Bronchial epithelial cell (primary cell): Measurements from ENCODE around the gene SPAAR. TPM values are rescaled to one million over a fixed set of nuclear protein-coding genes. Genes with fewer than 3 reads are reported as not detected.

Experiments
- DNase-seq: peaks from one replicate; pipeline ENCODE4 v3.0.0-alpha.2; 2010; ENCODE audit warnings: low read depth
- FAIRE-seq: peaks from 2 replicates; lab custom pipeline; 2011; peaks lifted over from hg19 to GRCh38; lab: Jason Lieb, UNC
- H3K27me3 ChIP-seq: 2 replicates; pipeline ENCODE4 v1.5.1; 2011; ENCODE audit warnings: low read length; ENCODE audit not compliant: control insufficient read depth, insufficient read depth
- H3K36me3 ChIP-seq: 2 replicates; pipeline ENCODE4 v1.5.1; 2011; ENCODE audit warnings: low read length; ENCODE audit not compliant: control insufficient read depth, insufficient read depth
- H3K4me3 ChIP-seq: 2 replicates; pipeline ENCODE4 v1.5.1; 2011; ENCODE audit warnings: mild to moderate bottlenecking, low read depth, low read length, control low read depth
- total RNA-seq: library from RNA; depleted of rRNA; stranded (reverse); fragments of >200 nt; gene quantifications from 2 replicates; pipeline ENCODE4 v1.2.1, GENCODE V29; 2014
- TF ChIP-seq, protein P1 (sequence below): IDR thresholded peaks from 2 replicates; pipeline ENCODE4 v1.5.1; 2011; ENCODE audit warnings: mild to moderate bottlenecking, moderate library complexity, low read length, control low read depth, inconsistent platforms; ENCODE audit not compliant: insufficient read depth, severe bottlenecking

The SPAAR gene
- total RNA-seq, 1 donor from 2014 or later, result not detected

- FAIRE-seq, result no peak
- TF ChIP-seq, protein P1, sequence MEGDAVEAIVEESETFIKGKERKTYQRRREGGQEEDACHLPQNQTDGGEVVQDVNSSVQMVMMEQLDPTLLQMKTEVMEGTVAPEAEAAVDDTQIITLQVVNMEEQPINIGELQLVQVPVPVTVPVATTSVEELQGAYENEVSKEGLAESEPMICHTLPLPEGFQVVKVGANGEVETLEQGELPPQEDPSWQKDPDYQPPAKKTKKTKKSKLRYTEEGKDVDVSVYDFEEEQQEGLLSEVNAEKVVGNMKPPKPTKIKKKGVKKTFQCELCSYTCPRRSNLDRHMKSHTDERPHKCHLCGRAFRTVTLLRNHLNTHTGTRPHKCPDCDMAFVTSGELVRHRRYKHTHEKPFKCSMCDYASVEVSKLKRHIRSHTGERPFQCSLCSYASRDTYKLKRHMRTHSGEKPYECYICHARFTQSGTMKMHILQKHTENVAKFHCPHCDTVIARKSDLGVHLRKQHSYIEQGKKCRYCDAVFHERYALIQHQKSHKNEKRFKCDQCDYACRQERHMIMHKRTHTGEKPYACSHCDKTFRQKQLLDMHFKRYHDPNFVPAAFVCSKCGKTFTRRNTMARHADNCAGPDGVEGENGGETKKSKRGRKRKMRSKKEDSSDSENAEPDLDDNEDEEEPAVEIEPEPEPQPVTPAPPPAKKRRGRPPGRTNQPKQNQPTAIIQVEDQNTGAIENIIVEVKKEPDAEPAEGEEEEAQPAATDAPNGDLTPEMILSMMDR, result no peak
- no peaks in the 10 kb centered on the region for H3K36me3 ChIP-seq
Observed at GRCh38 chr9:35952526-35953191, 43.4 kb downstream of the SPAAR start.

DNA sequence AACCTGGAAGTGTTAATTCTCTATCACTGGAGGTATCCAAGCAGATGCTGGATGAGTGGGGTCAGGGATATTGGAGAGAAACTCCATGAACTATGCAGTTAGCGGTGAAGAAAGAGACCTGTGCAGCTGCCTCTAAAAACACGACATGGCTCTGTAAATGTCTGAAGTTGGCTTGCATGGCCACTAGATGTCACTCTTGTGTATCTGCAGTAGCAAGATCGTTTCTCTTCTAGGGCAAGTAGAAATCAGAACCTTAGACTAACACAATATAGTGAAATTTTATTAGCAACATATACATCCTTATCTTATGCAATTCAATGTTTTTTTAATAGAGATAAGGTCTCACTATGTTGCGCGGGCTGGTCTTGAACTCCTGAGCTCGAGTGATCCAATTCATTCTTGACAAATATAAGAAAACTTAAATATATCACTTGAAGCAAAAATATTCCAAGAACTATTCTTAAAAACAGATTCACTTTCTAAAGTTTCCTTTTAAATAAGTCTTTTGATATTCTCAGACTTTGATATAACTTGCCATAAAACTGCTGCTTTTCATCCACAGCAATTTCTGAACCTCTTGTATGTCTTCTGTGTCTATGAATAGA lies 45.8 kb downstream of the SPAAR start:
- Histone ChIP-seq H3K4me3 (no peak overlapping the region), H3K36me3 (no peaks in the 10 kb centered on the region), H3K27me3 (no peaks in the 10 kb centered on the region)
- DNase-seq (peak; percentile 69), FAIRE-seq (no peak)
- TF ChIP-seq, protein P1, result peak; percentile 77

More at GRCh38 chr9:35952526-35953191, 43.4 kb downstream of the SPAAR start:
- no peak overlapping the region for H3K4me3 ChIP-seq
- H3K27me3 ChIP-seq, result no peaks in the 10 kb centered on the region
- DNase-seq, result no peak

DNA sequence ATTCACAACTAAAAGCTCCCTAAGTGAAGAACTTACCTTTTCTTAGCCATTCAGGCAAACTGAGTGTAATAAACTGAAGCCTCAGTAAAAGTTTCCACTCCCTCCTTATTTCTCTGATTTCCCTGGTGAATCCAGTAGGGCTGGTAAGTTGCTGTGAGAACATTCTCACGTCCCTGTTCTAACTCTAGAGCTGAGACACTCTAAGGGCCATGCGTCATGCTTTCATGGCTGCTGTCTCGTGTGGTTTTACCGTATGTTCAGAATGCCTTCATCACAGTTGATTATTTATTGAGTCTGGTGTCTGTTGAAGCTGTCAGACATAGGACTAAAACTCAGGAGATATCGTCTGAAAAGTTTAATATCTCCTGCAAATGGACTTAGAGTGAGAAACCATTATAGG lies 47.4 kb downstream of the SPAAR start:
- Histone ChIP-seq H3K27me3 (peaks cover 2% of the 10 kb centered on the region), H3K4me3 (no peak overlapping the region), H3K36me3 (no peaks in the 10 kb centered on the region)
- TF ChIP-seq, protein P1, result no peak
- FAIRE-seq (no peak), DNase-seq (no peak)

DNA sequence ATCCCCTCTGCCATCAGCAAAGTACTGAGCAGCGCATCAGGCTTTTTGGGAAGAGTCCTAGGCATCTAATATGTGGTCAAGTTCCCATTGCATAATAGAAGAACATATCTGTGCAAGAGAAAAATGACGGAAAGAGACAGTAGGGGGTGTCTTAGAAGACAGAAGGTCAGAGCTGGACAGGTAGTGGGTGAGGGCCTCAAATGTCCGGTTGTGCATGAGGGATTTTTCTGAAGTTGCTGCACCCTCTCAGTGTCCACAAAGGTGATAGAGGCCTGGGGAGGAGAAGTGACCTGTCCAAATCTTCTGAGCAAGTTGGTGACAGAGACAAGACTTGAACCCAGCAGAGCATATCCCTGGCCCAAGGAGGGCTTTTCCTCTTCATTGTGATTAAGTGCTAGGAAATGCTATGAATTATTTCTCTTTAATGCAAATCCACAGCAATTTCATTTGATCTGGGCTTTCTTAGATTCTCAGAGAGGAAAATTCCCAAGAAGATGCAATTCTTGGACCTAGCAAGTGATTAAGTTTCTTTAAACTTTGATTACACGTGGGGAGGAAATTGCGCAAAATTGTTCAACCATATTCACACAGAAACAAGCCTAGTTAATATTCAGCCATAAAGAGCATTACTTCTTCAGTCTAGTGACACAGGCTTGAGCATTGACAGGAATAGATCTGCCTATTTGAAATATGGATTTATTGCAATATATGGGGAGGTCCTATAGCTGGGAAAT lies 49.0 kb downstream of the SPAAR start, which contains the start of gene OR2S2:
TSS of gene OR2S2 (minus strand) at position 51 of the 734 bp plus-strand sequence. CDS start 56 bp downstream, outside the sequence.
- DNase-seq (no peak), FAIRE-seq (no peak)
- TF ChIP-seq, protein P1, result no peak
- peaks cover 2% of the 10 kb centered on the region for H3K27me3 ChIP-seq
- H3K4me3 ChIP-seq, result no peak within 1 kb of the TSS
- H3K36me3 ChIP-seq, result no peaks in the 10 kb centered on the region

DNA sequence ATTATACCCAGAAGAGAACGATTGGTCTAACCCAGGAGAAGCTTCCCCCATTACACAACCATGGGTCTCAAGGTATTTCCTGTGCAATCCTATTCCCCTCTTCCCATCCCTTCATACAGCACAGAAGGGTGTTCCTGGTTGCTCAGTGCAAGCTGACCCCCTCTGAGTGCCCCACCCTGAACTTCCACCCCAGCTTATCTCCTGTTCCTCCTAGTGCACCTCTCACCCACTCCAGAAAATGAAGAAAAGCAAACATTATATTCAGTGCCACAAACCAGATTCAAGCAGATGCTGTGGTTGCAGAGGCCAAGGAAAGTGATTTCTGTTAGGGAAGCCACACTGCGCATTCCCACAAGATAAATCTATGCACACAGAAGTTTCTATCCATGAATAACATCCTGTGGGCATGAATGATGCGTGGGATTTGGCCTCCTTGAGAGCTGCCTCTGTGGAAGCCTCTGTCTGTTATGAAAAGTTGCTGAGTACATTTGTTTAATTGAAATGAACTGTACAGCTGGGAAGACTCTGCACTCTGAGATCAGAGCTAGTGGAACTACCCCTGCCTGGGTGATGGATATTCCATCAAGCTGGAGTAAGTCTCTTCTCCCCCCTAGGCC lies 50.9 kb downstream of the SPAAR start:
- Histone ChIP-seq H3K4me3 (no peak overlapping the region), H3K27me3 (peaks cover 2% of the 10 kb centered on the region), H3K36me3 (no peaks in the 10 kb centered on the region)
- FAIRE-seq, result no peak
- TF ChIP-seq, protein P1, result no peak
- no peak for DNase-seq

Other genes starting within 250 kb of the SPAAR start
- gene ARHGEF39, start 244.3 kb upstream of the SPAAR start, total RNA-seq, result 0.13 and 0.79 TPM in 2 replicates
- gene CA9, start 235.6 kb upstream of the SPAAR start, total RNA-seq, result 3.2 and 28.5 TPM in 2 replicates
- gene TPM2, start 219.6 kb upstream of the SPAAR start, total RNA-seq, result 46.1 and 57.7 TPM in 2 replicates
- gene TLN1, start 177.3 kb upstream of the SPAAR start, total RNA-seq, result 71.0 and 79.0 TPM in 2 replicates
- gene CREB3, start 176.8 kb upstream of the SPAAR start, total RNA-seq, result 45.4 and 57.9 TPM in 2 replicates
- 34.8 and 37.9 TPM in 2 replicates for gene GBA2, start 160.3 kb upstream of the SPAAR start, total RNA-seq
- 11.8 and 16.8 TPM in 2 replicates for gene RGP1, start 160.2 kb upstream of the SPAAR start, total RNA-seq
- not detected in 2 replicates for gene MSMP, start 155.2 kb upstream of the SPAAR start, total RNA-seq
- gene NPR2, start 117.9 kb upstream of the SPAAR start, total RNA-seq, result 5.0 and 7.9 TPM in 2 replicates
- gene SPAG8, start 97.2 kb upstream of the SPAAR start, total RNA-seq, result 0.13 and 0.26 TPM in 2 replicates
- gene HINT2, start 94.4 kb upstream of the SPAAR start, total RNA-seq, result 22.6 and 22.7 TPM in 2 replicates
- gene FAM221B, start 80.8 kb upstream of the SPAAR start, total RNA-seq, result not detected in 2 replicates
- 0.79 and 1.5 TPM in 2 replicates for gene TMEM8B, start 80.3 kb upstream of the SPAAR start, total RNA-seq
- not detected in 2 replicates for gene OR13J1, start 39.1 kb upstream of the SPAAR start, total RNA-seq
- 0.26 TPM in 1 of 2 replicates, not detected in the other for gene HRCT1, start 3.3 kb upstream of the SPAAR start, total RNA-seq
- not detected in 2 replicates for gene OR2S2, start 48.7 kb downstream of the SPAAR start, total RNA-seq
- 1.3 and 1.4 TPM in 2 replicates for gene RECK, start 127.4 kb downstream of the SPAAR start, total RNA-seq
- 0.26 and 1.8 TPM in 2 replicates for gene GLIPR2, start 227.2 kb downstream of the SPAAR start, total RNA-seq